Activated T-cell treated with anti-CD3 and anti-CD28 coated beads for 48 hours (primary cell): ENCODE measurements around the gene TRNT1.

Source experiments
- DNase-seq: peaks from one replicate; pipeline ENCODE4 v3.0.0-alpha.2; 2020; ENCODE audit warnings: low read depth

The TRNT1 gene

DNA sequence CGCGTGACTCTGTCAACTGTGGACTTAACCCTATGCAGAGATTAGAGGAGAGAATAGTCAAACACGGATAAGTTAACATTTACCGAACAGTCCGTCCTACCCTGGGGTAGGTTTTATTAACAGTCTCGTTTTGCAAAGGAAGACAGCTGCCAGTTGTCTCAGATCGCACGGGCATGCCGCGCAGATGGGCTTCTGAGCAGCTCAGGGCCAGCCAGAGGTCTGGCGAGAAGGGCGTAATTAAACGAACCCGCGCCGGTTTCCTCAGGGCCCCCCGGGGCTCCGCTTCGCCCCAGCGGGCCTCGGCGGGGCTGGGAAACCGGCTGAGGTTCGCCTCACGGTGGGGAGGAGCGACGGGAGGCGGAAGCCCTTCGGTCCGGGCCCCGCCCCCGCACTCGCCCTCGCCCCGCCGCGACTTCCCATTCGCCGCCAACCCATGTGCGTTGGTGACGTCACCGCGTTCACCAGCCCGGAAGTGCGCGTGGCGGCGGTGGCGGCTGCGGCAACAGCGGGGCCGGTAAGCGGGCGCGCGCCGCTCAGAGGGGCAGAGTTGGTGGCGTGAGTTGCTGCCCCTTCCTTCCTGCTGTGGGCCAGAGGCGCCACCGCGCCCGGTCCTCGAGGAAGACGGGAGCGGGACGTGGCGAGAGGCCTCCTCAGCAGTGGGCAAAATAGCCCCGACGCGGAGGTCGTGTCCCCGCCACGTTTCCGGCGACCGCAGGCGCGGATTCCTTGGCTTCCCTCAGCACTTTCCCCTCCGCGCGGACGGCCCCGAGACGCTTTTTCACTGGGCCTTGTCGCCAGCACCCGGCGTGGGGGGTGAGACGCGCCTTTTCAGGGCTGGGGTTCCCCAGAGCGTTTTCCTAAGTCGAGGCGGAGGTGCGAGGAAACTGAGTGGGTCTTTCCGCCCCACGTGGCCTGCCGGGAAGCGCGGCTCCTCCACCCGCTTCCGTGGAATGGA lies at the start of gene TRNT1:
TSS of gene TRNT1 (plus strand) at position 464 of the 955 bp plus-strand sequence. CDS start 2,101 bp downstream, outside the sequence.
- DNase-seq = peak; percentile 96

DNA sequence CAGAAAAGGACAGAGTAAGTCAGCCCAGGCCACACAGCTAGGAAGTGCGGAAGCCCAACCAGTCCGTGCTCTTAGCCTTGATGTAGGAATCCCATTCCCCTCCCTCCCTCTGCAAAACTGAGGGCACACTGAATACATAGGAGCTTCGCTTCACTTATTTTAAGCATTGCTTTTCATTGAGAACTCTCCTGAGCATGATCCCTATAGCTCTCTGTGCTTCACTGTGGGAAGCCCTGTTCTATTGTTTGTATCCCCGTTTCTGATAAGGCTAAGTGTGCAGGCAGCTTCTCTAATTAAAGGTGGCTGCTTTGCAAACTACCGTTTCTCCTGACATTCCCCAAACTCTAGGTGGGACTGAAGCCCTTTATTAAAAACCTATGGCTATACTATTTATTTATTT lies 46.4 kb upstream of the TRNT1 start:
- no peak for DNase-seq

DNA sequence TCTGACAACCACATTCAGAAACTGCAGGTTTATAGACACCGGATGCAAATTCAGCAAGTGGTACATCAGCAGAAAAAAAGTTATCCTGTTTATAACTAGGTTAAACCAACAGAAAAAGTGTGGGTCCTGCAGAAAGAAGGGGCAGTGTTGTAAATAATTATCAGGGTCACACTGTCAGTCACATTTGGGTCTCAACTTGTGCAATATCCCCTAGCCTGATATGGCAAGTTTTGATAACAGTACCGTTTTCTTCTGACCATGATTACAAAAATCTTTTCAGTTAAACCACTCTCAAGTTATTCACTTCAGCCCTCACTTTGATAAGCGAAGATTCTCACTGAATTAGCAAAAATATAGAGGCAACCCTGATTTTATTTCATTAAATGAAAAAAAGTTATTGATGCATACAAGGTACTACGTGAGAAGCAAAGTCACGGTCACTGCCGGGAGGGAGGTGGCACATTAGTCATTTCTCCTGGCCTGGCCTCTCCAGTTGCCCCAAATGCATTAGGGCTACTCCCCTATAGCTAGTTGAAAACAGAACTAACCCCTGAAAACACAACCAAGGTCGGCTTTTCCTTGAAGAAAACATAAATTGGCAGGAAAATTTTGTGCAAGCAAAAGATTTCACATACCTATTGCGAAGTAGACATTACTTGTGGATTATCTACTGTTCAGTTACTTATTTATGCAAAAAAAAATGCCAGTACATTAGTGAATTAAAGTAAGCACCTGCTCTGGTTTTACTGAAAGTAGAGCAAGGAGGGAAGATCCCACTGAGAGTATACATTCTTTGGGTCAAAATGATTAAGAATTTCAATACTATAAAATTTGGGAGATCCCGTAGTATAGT lies 45.1 kb upstream of the TRNT1 start:
- no peak for DNase-seq

DNA sequence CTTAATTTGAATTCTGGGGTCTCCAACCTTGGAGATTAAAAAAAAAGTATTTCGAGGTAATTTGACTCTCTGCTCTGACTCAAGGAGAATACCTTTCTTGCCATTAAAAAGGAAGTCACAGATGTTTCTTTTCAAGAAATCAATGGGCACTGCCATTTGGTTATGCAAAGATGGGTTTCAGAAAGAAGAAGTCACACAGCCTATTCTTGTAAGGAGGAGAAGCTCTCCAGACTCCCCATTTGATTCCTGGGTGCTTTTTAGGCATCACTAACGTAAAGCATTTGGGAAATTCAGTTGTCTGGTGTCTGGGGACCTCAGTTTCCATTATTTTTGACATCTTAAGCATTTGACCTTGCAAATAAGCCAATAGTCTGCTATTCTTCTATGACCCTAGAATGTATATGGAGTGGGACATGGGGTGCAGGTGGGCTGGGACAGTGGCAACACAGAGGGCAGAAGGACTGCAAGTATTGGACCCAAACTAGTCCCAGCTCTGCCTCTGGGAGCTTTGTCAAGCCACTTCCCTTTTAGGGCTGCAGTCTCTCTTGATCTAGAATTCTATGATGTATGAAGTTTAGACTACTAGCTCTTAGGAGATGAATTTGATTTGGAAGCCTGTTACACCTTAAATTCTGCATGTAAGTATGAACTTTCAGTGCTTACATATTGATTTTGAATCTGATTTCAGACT lies 44.4 kb upstream of the TRNT1 start:
- no peak for DNase-seq

DNA sequence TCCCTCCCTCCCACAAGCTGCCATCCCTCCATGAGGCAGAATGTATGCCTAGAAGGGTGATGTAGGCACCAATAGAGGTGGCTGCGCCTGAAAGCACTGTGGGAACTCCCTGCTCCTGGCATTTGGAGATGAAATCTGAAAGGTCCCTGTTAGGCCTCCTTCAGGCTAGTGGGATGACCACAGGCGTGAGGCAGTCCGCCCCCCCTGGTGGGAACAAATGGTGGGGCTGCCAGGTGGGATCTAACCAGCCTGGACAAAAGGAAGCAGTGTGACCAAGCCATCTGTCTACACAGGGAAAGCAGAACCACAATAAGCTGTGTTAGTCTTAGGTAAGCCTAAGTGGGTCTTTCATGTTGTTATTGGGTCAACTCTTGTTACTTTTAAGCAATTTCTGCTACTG lies 41.9 kb upstream of the TRNT1 start:
- no peak for DNase-seq

DNA sequence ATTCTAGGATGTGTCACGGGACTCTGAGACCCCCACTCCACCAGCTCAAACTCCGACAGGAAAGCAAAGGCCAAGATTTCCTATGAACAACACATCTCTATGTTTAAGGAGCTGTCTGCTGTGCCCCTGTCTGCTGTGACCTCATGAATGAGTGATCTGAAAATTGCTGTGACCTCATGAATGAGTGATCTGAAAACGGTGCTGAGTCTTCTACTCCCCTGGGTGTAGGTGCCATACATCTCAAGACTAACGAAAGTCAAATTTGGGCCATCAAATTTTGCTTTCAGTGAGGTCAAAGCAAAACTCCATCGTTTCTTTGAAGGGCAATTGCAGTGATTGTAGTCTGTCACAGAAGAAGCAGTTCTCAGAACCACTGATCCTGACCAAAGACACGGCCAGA lies 41.0 kb upstream of the TRNT1 start:
- DNase-seq = no peak

DNA sequence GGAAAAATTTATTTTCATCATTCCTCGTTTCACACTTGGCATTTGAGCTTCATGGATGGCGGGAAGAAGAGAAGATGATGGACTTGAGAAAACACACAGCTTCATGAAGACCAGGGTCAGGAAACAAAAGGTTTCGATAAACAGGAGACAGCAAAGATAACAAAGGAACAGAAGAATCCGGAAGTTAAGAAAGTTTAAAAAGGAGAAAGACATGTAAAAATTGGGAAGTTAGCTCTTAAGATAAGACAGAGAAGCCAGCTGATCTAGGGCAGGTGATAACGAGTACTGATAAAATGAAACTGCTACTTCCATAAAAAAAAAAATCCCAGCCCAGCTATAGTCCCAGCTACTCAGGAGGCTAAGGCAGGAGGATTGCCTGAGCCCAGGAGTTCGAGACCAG lies 40.5 kb upstream of the TRNT1 start:
- no peak for DNase-seq

DNA sequence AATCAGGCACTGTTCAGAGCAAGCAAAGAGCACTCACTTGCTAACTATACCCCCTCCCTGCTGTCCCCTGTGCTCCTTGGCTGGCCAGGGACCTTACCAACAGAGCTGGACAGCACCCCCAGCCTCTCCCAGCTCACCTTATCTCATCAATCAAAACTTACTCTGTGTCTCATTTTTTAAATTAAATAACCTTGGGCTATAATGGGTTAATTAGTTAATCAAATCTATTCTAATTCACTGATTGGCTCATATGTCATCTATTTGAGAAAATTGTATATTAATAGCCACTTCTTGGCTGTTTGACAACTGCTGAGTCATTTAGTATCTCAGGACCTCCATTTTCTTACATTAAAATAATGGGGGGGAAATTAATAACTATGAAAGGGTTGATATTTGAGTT lies 39.5 kb upstream of the TRNT1 start:
- DNase-seq = no peak

DNA sequence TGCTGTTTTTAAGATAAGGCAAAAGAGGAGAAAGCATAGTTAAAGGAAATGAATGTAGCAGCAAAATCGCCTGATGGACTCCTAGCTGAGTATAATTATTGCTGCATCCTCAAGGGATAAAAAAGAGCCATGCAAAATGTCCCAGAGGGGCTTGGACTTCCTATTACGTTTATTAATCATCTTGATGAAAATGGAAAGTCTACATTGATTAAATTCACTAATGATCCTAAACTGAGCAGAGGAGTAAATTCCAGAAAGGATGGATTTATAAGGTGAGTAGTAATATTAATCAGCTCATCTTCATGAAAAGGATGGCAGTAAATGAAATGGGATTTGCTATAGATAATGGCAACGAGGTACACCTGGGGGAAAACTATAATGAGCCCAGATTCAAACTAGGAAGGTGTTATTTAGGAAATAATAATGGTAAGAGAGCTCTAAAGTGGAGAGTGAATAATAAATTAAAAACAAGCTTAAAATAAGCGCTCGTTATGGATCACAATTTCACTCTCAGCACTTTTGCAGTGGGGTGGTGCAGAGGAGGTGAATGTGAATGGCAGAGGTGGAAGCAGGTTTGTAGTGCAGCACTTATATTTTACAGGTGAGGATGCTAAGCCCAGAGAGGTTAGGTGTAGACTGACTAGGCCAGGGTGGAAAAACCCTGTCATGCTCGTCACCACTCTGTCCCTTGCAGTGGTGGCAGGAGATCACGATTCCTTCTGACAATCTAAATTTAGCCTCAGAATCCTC lies 38.8 kb upstream of the TRNT1 start:
- DNase-seq = no peak

DNA sequence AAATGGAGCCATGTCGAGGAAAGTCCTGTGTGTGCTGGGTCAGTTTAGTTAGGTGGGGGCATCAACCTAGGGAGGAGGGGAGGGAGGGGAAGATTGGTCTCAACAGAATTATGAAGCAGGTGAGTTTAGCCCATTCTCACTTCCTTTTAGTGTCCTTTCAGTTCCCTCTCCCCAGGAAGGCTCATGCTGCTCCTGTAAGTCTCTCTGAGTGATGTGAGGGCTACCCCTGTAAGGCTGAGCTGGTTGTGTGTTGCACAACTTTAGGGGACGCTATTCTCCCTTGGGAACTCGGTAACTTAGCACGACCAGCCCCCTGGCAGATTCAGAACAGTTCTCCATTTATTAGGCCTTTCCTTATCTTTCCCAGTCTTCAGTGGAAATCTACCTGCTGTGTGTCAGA lies 37.7 kb upstream of the TRNT1 start:
- no peak for DNase-seq

DNA sequence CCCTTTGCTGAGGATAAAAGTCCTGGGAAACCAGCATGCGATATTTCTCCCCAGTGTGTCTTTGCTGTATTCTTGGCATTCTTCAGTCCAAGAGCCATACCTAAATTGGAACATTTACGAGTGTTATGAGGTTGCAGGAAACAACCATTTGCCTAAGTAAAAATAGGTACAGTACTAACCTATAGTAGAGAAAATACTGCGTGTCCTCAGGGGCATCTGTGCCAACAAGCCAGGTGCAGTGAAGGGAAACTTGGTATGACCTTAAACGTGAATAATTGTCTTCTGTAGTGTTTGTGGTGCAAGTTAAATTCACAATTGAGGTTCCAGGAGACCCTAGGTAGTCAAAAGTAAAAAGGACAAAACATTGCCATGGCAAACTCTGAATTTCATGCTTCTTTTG lies 28.8 kb upstream of the TRNT1 start:
- no peak for DNase-seq

DNA sequence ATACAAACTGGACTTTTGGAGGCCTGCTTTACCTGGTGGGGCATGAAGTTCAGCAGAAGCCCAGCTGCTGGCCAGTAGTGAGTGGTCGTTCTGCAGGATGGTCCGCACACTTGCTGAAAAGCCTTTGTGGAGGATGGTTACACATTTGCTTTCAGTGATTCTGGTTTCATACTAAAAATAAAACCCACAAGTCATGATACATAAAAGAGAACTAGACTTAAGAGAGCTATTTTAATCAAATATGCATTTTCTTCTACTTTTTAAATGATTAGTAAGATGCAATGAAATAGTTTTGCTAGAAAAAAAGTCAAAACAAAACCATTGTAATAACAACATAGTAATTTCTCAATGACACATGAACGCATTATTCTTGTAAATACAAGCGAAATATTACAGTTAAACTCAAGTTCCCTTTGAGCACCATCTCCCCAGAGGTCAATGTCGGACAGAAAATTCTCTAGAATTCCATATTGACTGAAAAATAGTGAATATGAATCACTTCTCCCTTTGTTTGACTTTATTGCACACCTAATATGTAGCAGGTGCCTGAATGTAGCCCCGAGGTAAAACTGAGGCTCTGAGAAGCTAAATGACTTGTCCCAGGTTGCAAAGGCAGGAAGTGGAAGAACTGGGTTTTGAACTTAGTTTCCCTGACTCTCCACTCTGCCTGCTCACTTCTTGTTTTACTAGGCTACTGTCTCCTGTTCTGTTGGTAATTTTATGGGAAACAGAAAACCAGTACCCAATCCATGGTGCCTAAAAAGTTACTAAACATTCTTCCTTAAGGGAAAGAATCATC lies 24.9 kb upstream of the TRNT1 start:
- DNase-seq = no peak

DNA sequence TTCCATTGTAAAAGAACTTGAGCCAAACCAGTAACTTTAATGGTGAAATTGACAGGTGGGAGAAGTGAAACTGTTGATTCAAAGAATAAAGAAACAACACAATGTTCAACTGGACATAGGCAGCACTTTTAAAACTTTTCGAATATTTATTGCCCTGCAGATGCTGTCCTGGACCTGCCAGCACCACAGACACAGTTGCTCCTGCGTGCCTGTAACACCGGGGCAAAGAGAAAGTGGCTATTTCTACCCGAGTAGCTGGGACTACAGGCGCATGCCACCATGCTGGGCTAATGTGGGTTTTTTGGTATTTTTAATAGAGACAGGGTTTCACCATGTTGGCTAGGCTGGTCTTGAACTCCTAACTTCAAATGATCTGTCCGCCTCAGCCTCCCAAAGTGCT lies 24.0 kb upstream of the TRNT1 start:
- DNase-seq = no peak

DNA sequence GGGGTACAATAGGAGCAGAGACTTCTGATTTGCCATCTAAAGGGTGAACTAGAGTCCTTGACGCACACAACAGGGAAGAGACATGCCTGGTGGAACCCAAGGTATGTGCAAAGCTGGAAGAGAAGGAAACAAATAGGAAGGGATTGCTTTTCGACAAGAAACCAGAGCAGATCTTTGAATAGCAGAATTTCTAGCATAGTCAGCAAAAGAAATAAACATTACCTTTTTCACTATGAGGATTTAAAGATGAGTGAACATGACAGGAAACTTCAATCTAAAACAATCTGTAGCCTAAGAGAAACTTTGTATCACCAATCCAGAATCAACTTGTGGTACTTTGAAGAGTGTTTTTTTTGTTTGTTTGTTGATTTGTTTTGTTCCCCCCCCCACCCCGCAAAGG lies 21.5 kb upstream of the TRNT1 start:
- DNase-seq = no peak

DNA sequence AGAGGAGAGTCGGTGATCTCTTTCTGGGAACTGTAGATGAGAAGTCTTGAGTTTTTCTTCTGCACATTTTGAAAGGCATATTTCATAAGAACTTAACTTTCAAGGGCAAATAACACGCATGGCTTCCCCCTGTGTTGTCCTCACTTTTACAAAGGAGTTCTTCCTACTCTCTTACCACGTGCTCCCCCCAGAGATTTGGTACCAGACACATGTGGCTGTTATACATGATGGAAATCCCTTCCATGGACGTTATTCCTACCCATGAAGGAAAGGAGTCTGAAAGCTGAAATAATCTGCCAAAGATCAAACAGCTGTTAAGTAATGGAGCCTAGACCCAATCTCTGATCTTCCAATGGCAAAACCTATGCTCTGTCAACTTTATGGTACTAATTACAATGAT lies 20.9 kb upstream of the TRNT1 start:
- DNase-seq = no peak

DNA sequence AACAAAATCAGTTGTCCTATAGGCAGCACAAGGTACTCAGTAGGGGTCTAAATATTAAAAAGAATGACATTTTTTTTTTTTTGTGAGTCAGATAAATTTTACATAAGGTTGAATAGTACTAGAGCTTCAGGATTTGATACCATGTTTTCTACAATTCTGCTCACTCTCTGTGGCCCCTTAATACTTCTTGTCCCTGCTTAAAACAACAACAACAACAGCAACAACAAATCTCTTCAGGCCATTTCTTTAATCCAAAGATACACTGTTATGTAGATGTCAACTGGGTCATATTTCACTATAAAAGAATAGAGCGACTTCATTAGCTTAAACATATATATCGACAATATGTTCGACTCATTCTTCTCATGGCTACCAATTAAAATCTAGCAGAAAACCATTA lies 19.6 kb upstream of the TRNT1 start:
- no peak for DNase-seq

DNA sequence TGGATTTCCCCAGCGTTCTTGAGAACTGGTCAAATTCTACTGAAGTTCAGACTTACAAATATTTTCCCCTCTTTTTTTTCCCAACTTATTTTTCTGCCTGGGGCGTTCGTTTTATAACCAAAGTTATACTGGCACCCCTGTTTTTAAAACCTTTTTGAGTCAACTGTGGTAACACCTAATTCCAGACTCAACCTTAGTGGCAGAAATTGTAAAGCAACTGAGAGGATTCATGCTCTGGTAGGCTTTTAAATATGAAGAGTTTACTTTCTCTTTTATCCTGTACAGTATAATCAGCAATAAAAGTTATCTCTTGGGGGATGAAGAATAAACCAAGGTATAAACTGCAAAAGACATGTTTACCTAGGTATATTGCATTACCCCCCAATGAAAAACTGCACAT lies 18.9 kb upstream of the TRNT1 start:
- DNase-seq = no peak

DNA sequence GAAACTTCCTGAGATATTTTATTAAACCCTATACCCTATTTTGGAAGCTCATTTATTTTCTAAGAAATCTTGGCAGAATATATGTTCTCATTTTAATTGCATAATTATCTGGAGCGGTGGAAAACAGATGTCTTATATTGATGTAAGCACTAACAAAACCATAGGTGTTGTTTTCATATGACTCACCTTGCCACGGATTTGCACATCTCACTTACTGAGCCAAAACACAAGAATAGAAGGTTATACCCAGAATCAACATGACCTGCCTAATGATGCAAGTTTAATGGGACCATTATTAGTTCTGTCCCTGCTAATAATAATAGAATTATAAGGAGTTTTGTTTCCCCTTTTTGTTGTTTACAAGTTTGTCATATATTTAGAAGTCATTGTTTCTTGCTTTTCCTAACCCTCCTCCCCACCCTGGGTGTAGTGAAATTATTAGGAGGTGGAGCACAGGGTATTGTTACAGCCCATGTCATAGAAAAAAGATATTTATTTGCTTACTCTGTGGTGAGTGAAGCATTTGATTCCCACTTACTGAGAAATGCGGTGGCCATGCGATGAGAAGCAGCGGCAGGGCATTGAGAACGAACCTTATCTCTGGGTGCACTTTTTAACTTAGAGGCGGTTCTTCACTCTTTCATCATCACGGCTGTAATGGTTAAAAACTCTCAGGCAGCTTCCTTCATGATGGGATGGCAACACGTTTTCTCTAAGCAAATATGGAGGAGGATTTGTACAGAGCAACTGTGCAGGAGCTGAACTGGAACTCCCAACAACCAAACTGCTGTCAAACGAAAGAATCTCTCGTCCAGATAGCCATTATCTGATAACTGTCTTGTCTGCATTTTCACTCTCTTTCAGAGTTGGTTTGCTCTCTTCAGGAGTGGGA lies 17.1 kb upstream of the TRNT1 start:
- DNase-seq = no peak

DNA sequence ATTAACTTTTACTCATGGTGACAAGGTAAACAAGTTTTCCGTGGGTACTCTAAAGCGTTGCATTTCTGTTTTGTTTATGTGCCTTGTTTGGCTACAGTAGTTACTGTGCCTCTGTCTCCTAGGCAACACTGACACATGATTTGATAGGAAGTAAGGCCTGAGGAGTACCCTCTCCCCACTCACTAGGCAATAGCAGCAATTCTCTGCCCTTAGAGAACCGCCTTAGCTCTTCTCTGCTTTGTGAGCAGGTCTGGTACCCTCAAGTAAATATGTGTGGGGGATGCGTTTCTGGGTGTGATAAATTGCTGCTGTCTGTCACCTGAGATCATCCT lies 16.5 kb upstream of the TRNT1 start, which contains the start of gene IL5RA:
TSS of gene IL5RA (minus strand) at position 76 of the 332 bp plus-strand sequence. CDS start 5,390 bp downstream, outside the sequence.
- no peak for DNase-seq
